ENCODE results near the gene ITGB2.
"Not testable (repeated sequence)": the region's sequence is repeated elsewhere in the genome, so short reads cannot be mapped to it uniquely, and the experiment has no call there.

ITGB2 gene

GRCh38 chr21:44880405-44881197 lies 40.1 kb downstream of the ITGB2 start:
- no peaks in the 10 kb centered on the region for H3K36me3 ChIP-seq (ENCODE audit: control insufficient read depth, low read length)
- no peaks in the 10 kb centered on the region for H3K79me2 ChIP-seq (ENCODE audit: control insufficient read depth, low read length)
- no peak overlapping the region for H3K27ac ChIP-seq (ENCODE audit: low read depth, low read length)
- no peak overlapping the region for H3K4me3 ChIP-seq (ENCODE audit: low read length)
- H3K4me2 ChIP-seq (ENCODE audit: low read length): no peak overlapping the region
- H3K9me3 ChIP-seq (ENCODE audit: control insufficient read depth, insufficient read depth, low read length): no peaks in the 10 kb centered on the region
- peaks cover 3% of the 10 kb centered on the region; the same call in 1 of the 2 replicates for H3F3A ChIP-seq (ENCODE audit: control insufficient read depth, insufficient read depth)
- H3K9me2 ChIP-seq (replicated peaks; ENCODE audit: control insufficient read depth, low read length): no peaks in the 10 kb centered on the region
- peaks cover 25% of the 10 kb centered on the region for H3K27me3 ChIP-seq (ENCODE audit: control insufficient read depth, low read length)
- H3K4me1 ChIP-seq (ENCODE audit: control insufficient read depth, low read length): peaks cover 31% of the 10 kb centered on the region
- TF ChIP-seq CTCF (IDR thresholded peaks at IDR 0.05; ENCODE audit: low read depth, low read length, poor library complexity, severe bottlenecking): no peak
- TF ChIP-seq EZH2phosphoT487 (IDR thresholded peaks at IDR 0.05; ENCODE audit: borderline replicate concordance, low read length): no peak
- H4K20me1 ChIP-seq (ENCODE audit: control insufficient read depth, insufficient read depth, low read depth, low read length): no peaks in the 10 kb centered on the region

GRCh38 chr21:44879238-44879637 lies 41.5 kb downstream of the ITGB2 start:
- not testable (repeated sequence) for H3K9me3 ChIP-seq (ENCODE audit: control insufficient read depth, insufficient read depth, low read length); H3K36me3 ChIP-seq (ENCODE audit: control insufficient read depth, low read length); H3K9me2 ChIP-seq (replicated peaks; ENCODE audit: control insufficient read depth, low read length); H3K27ac ChIP-seq (ENCODE audit: low read depth, low read length); H4K20me1 ChIP-seq (ENCODE audit: control insufficient read depth, insufficient read depth, low read depth, low read length); H3K4me2 ChIP-seq (ENCODE audit: low read length); H3F3A ChIP-seq (ENCODE audit: control insufficient read depth, insufficient read depth); H3K79me2 ChIP-seq (ENCODE audit: control insufficient read depth, low read length); H3K4me3 ChIP-seq (ENCODE audit: low read length)
- Histone ChIP-seq H3K4me1 (ENCODE audit: control insufficient read depth, low read length) (peaks cover 44% of the 10 kb centered on the region), H3K27me3 (ENCODE audit: control insufficient read depth, low read length) (peaks cover 35% of the 10 kb centered on the region)

- Histone ChIP-seq H3K36me3 (ENCODE audit: control insufficient read depth, low read length) (no peaks in the 10 kb centered on the region), H3K79me2 (ENCODE audit: control insufficient read depth, low read length) (no peaks in the 10 kb centered on the region; the same call in 1 of the 2 replicates), H3K4me1 (ENCODE audit: control insufficient read depth, low read length) (peaks cover 49% of the 10 kb centered on the region), H3F3A (ENCODE audit: control insufficient read depth, insufficient read depth) (peaks cover 11% of the 10 kb centered on the region), H3K9me3 (ENCODE audit: control insufficient read depth, insufficient read depth, low read length) (no peaks in the 10 kb centered on the region), H4K20me1 (ENCODE audit: control insufficient read depth, insufficient read depth, low read depth, low read length) (no peaks in the 10 kb centered on the region), H3K27me3 (ENCODE audit: control insufficient read depth, low read length) (peaks cover 35% of the 10 kb centered on the region), H3K4me2 (ENCODE audit: low read length) (peak overlapping the region; percentile 39; the same call in 1 of the 2 replicates), H3K27ac (ENCODE audit: low read depth, low read length) (no peak overlapping the region), H3K9me2 (replicated peaks; ENCODE audit: control insufficient read depth, low read length) (no peaks in the 10 kb centered on the region), H3K4me3 (ENCODE audit: low read length) (no peak overlapping the region)
- TF ChIP-seq CTCF (IDR thresholded peaks at IDR 0.05; ENCODE audit: low read depth, low read length, poor library complexity, severe bottlenecking) (no peak), EZH2phosphoT487 (IDR thresholded peaks at IDR 0.05; ENCODE audit: borderline replicate concordance, low read length) (no peak)
Observed at GRCh38 chr21:44878053-44878982, 42.4 kb downstream of the ITGB2 start.

Data from DOHH2 (cell line).